Fibroblast of villous mesenchyme (primary cell): ENCODE data around the gene SOWAHA. TPM values are rescaled to one million over a fixed set of nuclear protein-coding genes. Genes with fewer than 3 reads are reported as not detected.

ENCODE experiments used
- DNase-seq: peaks from one replicate; pipeline ENCODE4 v3.0.0-alpha.2; 2010; ENCODE audit warnings: low read depth
- H3K4me3 ChIP-seq: 2 replicates; pipeline ENCODE4 v1.5.1; 2011; ENCODE audit warnings: low read depth, mild to moderate bottlenecking, low read length
- CTCF ChIP-seq: IDR thresholded peaks from 2 replicates; pipeline ENCODE4 v1.5.1; 2012; ENCODE audit warnings: low read depth, mild to moderate bottlenecking, low read length; ENCODE audit not compliant: insufficient read depth
- total RNA-seq: library from RNA; depleted of rRNA; stranded (reverse); fragments of >200 nt; gene quantifications from 2 replicates; pipeline ENCODE4 v1.2.3, GENCODE V29; 2012

SOWAHA gene
- total RNA-seq, 1 donor = under 0.01 TPM

- no peak for DNase-seq
- H3K4me3 ChIP-seq = peak overlapping the region; percentile 41
Observed at GRCh38 chr5:132813599-132814502, 749 bp downstream of the SOWAHA start.

GRCh38 chr5:132814503-132815294, 1.6 kb downstream of the SOWAHA start:
- no peak overlapping the region for H3K4me3 ChIP-seq
- TF ChIP-seq CTCF = no peak
- DNase-seq = no peak

More at GRCh38 chr5:132813599-132814502, 749 bp downstream of the SOWAHA start:
- no peak for TF ChIP-seq CTCF

- no peak overlapping the region for H3K4me3 ChIP-seq
- no peak for TF ChIP-seq CTCF
- peak; percentile 33 for DNase-seq
Observed at GRCh38 chr5:132815454-132815853, 2.4 kb downstream of the SOWAHA start.

GRCh38 chr5:132816083-132816482, 3.0 kb downstream of the SOWAHA start:
- H3K4me3 ChIP-seq = no peak overlapping the region
- DNase-seq = no peak
- no peak for TF ChIP-seq CTCF

- peak; percentile 23 for DNase-seq
- H3K4me3 ChIP-seq = no peak overlapping the region
- no peak for TF ChIP-seq CTCF
Observed at GRCh38 chr5:132816554-132816953, 3.5 kb downstream of the SOWAHA start.

GRCh38 chr5:132817011-132817410, 3.9 kb downstream of the SOWAHA start:
- H3K4me3 ChIP-seq = no peak overlapping the region
- no peak for DNase-seq
- TF ChIP-seq CTCF = no peak
